ENCODE measurements around the gene ACSS3.

Gene ACSS3

GRCh38 chr12:81164827-81165226, 86.9 kb downstream of the ACSS3 start:
- FAIRE-seq (no peak), DNase-seq (ENCODE audit: insufficient read length, low spot score) (no peak)
- TF ChIP-seq, protein P1, sequence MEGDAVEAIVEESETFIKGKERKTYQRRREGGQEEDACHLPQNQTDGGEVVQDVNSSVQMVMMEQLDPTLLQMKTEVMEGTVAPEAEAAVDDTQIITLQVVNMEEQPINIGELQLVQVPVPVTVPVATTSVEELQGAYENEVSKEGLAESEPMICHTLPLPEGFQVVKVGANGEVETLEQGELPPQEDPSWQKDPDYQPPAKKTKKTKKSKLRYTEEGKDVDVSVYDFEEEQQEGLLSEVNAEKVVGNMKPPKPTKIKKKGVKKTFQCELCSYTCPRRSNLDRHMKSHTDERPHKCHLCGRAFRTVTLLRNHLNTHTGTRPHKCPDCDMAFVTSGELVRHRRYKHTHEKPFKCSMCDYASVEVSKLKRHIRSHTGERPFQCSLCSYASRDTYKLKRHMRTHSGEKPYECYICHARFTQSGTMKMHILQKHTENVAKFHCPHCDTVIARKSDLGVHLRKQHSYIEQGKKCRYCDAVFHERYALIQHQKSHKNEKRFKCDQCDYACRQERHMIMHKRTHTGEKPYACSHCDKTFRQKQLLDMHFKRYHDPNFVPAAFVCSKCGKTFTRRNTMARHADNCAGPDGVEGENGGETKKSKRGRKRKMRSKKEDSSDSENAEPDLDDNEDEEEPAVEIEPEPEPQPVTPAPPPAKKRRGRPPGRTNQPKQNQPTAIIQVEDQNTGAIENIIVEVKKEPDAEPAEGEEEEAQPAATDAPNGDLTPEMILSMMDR (IDR thresholded peaks at IDR 0.05; ENCODE audit: insufficient read depth, missing control alignments) = no peak

DNA sequence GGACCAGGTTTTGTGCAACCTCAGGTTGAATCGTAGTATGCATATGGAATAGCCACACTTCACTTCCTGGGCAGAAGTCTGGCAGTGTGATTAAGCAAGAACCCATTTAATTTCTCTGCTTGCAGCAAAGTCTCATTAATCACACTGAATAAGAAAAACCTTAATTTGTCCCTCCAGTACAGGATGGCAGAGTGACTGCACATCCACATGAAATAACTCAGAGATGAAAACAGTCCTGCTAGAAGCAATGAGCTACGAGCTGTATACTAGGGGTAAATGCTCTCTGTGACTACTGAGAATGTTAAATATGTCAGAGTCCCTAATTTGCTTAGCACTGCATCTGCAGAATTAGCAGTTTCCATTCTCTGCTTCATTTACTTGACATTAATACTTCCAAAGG, 88.9 kb downstream of the ACSS3 start:
- DNase-seq (ENCODE audit: insufficient read length, low spot score) (no peak), FAIRE-seq (no peak)
- TF ChIP-seq, protein P1 (IDR thresholded peaks at IDR 0.05; ENCODE audit: insufficient read depth, missing control alignments) = no peak

DNA sequence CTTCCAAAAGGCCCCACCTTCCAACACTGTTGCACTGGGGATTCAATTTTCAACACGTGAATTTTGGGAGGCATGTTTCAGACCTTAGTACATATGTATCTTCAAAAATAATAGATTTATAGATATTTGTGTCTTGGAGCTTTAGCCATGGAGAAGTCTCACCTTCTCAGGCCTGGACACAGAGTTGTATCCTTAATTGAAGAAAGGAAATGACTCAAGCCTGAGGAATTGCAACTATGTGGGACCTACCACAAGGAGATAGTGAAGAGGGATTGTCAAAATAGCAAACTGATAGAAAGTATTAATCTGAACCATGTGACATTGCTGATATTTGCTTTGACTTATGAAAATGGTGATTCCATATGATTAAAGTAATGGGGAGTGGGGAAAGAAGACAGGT, 89.8 kb downstream of the ACSS3 start:
- peak; percentile 48 for FAIRE-seq
- DNase-seq (ENCODE audit: insufficient read length, low spot score) = no peak
- TF ChIP-seq, protein P1 (IDR thresholded peaks at IDR 0.05; ENCODE audit: insufficient read depth, missing control alignments) = no peak

GRCh38 chr12:81168445-81168844, 90.6 kb downstream of the ACSS3 start:
- TF ChIP-seq, protein P1 (IDR thresholded peaks at IDR 0.05; ENCODE audit: insufficient read depth, missing control alignments) = no peak
- FAIRE-seq = peak; percentile 69
- DNase-seq (ENCODE audit: insufficient read length, low spot score) = no peak

GRCh38 chr12:81170072-81170471, 92.2 kb downstream of the ACSS3 start:
- TF ChIP-seq, protein P1 (IDR thresholded peaks at IDR 0.05; ENCODE audit: insufficient read depth, missing control alignments) = no peak
- no peak for DNase-seq (ENCODE audit: insufficient read length, low spot score)
- no peak for FAIRE-seq

GRCh38 chr12:81172851-81173250, 95.0 kb downstream of the ACSS3 start:
- peak; percentile 44 for FAIRE-seq
- TF ChIP-seq, protein P1 (IDR thresholded peaks at IDR 0.05; ENCODE audit: insufficient read depth, missing control alignments) = no peak
- no peak for DNase-seq (ENCODE audit: insufficient read length, low spot score)

DNA sequence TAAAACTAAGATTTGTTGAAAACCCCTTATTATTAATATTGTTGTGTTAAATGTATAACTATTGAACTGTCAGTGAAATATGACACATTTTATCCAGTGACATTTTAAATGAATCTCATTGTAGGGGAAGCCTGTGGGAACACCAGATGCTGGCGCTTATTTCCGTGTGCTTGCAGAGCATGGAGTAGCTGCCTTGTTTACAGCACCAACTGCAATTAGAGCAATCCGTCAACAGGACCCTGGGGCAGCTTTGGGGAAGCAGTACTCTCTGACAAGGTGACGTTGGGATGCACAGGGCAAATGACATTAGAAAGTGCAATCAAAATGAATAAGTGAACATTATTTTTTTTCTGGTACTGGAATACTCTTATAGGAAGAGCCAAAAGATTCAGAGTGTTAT, 96.8 kb downstream of the ACSS3 start:
- TF ChIP-seq, protein P1 (IDR thresholded peaks at IDR 0.05; ENCODE audit: insufficient read depth, missing control alignments) = no peak
- DNase-seq (ENCODE audit: insufficient read length, low spot score) = no peak
- peak; percentile 32 for FAIRE-seq

All from D721Med (cell line).